Activated T-cell treated with anti-CD3 and anti-CD28 coated beads, Interleukin-2, amount 50 U/mL, for 4 hours (primary cell): Measurements from ENCODE around the gene ARPC4. TPM values are rescaled to one million over a fixed set of nuclear protein-coding genes. Genes with fewer than 3 reads are reported as not detected.
"Not testable (repeated sequence)": the region's sequence is repeated elsewhere in the genome, so short reads cannot be mapped to it uniquely, and the experiment has no call there.

Experiments
- ATAC-seq, 2 donors: fragments of 200-7000 bp; cut with Tn5 transposase; one replicate each; pipeline ENCODE4 v1.10.0; 2021
- DNase-seq: peaks from one replicate; pipeline ENCODE4 v3.0.0-alpha.2; 2020
- H3K27me3 Mint-ChIP-seq: one replicate; pipeline ENCODE4 v1.8.0; 2021; ENCODE audit warnings: low read depth, mixed read lengths
- H3K36me3 Mint-ChIP-seq: one replicate; pipeline ENCODE4 v1.8.0; 2022; ENCODE audit warnings: mixed read lengths; ENCODE audit not compliant: insufficient read depth
- H3K4me1 Mint-ChIP-seq: one replicate; pipeline ENCODE4 v1.8.0; 2021; ENCODE audit warnings: low read depth, mixed read lengths
- H3K4me3 Mint-ChIP-seq: one replicate; pipeline ENCODE4 v1.8.0; 2021; ENCODE audit warnings: mild to moderate bottlenecking, moderate library complexity, mixed read lengths
- H3K9me3 Mint-ChIP-seq: one replicate; pipeline ENCODE4 v1.8.0; 2021; ENCODE audit warnings: mixed read lengths
- total RNA-seq, 3 donors: library from RNA; stranded (reverse); gene quantifications; one replicate each; pipeline ENCODE4 v1.2.1, GENCODE V29; 2021

ARPC4 gene
- total RNA-seq, 3 donors from 2014 or later: 257 to 268 (median 264) TPM

GRCh38 chr3:9834520-9835380 is 41.9 kb downstream of the ARPC4 start:
- H3K4me3 Mint-ChIP-seq: no peak overlapping the region
- peaks cover 6% of the 10 kb centered on the region for H3K4me1 Mint-ChIP-seq
- H3K9me3 Mint-ChIP-seq: no peaks in the 10 kb centered on the region
- peaks cover 8% of the 10 kb centered on the region for H3K36me3 Mint-ChIP-seq
- H3K27me3 Mint-ChIP-seq: no peaks in the 10 kb centered on the region
- DNase-seq (no peak), ATAC-seq (no peak)

- H3K4me3 Mint-ChIP-seq: no peak overlapping the region
- no peak for ATAC-seq
- peaks cover 25% of the 10 kb centered on the region for H3K36me3 Mint-ChIP-seq
- H3K9me3 Mint-ChIP-seq: no peaks in the 10 kb centered on the region
- peaks cover 11% of the 10 kb centered on the region for H3K4me1 Mint-ChIP-seq
- no peaks in the 10 kb centered on the region for H3K27me3 Mint-ChIP-seq
- no peak for DNase-seq
Observed at GRCh38 chr3:9837701-9838582, 45.1 kb downstream of the ARPC4 start.

DNA sequence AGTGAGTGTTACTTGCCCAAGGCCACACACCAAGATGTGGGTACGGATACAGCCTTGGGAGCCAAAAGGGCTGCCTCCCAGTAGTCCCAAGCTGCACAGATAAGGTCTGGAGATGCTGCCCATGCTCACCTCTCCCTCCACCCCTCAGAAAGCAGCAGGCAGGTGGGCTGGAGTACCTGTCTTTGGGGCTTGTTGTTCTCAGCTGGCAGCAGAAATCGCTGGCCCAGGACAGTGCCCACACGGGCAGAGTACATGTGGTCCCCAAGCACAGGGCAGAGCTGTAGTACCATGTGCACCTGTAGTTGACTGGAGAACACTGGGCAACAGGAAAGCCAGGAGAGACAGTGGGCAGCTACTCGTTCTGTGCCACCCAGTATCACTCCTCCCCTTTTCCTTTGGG is 46.0 kb downstream of the ARPC4 start:
- no peak for DNase-seq
- Mint-ChIP-seq H3K27me3 (no peaks in the 10 kb centered on the region), H3K4me1 (peaks cover 18% of the 10 kb centered on the region), H3K36me3 (peaks cover 25% of the 10 kb centered on the region), H3K9me3 (no peaks in the 10 kb centered on the region), H3K4me3 (no peak overlapping the region)
- no peak for ATAC-seq

DNA sequence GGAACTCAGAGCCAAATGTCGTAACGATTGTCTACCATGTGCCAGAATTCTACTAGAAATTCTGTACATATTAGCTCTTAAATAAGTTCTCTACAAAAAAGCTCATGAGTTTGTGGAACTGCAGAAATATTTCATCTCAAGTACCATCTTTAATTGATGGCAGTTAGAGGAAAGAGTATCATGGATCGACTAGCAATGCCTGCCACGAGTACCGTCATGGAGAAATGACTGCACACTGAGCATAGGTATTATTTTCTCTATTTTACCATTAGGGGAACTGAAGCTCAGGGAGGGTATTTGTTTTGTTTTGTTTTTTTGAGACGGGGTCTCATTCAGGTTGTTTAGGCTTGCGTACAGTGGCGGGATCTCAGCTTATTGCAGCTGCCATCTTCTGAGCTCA is 48.1 kb downstream of the ARPC4 start:
- Mint-ChIP-seq H3K27me3 (no peaks in the 10 kb centered on the region), H3K4me1 (peaks cover 29% of the 10 kb centered on the region), H3K9me3 (no peaks in the 10 kb centered on the region), H3K4me3 (no peak overlapping the region), H3K36me3 (peaks cover 19% of the 10 kb centered on the region)
- ATAC-seq (no peak), DNase-seq (no peak)

DNA sequence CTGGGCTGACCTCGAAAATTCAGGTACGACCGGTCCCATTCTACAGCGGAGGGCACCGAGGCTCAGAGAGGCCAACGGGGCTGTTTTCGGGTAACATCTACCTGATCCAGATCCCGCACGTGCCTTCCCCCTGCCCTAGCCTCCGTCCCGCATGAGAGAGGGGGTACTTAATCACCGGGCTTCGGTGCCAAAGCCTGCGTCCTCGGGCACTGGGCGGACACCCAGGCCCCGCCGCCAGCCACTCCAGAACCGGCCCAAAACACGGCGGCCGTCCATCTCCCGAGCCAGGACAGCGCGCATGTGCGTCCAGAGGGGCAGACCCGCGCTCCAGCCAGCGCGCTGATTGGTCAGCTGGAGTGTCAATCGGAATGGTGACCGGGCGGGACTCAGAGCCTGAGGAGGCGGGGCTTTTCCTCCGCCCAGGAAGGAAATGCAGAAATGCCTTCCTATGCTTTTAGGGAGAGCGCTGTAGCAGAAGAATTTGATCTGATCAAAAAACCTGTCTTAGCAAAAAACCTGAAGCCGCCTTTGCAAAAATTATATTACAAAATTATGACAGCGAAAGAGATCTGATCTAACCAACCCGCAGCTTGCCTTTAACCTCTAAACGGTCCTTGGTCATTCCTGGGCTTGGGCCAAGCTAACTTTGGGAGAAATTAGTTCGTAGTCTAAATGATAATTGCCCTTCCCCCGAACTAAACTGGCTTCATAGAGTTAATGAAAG is 51.0 kb downstream of the ARPC4 start, which contains the start of gene RPUSD3:
TSS of gene RPUSD3 (minus strand) at position 294 of the 724 bp plus-strand sequence. CDS start at position 276, 18 bp downstream.
- peaks cover 32% of the 10 kb centered on the region for H3K4me1 Mint-ChIP-seq
- peaks cover 19% of the 10 kb centered on the region for H3K36me3 Mint-ChIP-seq
- peak within 1 kb of the TSS; percentile 99 for H3K4me3 Mint-ChIP-seq
- H3K27me3 Mint-ChIP-seq: no peaks in the 10 kb centered on the region
- DNase-seq (peak; percentile 97), ATAC-seq (peak; percentile 99)
- no peaks in the 10 kb centered on the region for H3K9me3 Mint-ChIP-seq

GRCh38 chr3:9846231-9846630 is 53.3 kb downstream of the ARPC4 start:
- peaks cover 10% of the 10 kb centered on the region for H3K36me3 Mint-ChIP-seq
- H3K4me3 Mint-ChIP-seq: no peak overlapping the region
- no peaks in the 10 kb centered on the region for H3K27me3 Mint-ChIP-seq
- no peaks in the 10 kb centered on the region for H3K9me3 Mint-ChIP-seq
- ATAC-seq (no peak), DNase-seq (no peak)
- peaks cover 32% of the 10 kb centered on the region for H3K4me1 Mint-ChIP-seq

DNA sequence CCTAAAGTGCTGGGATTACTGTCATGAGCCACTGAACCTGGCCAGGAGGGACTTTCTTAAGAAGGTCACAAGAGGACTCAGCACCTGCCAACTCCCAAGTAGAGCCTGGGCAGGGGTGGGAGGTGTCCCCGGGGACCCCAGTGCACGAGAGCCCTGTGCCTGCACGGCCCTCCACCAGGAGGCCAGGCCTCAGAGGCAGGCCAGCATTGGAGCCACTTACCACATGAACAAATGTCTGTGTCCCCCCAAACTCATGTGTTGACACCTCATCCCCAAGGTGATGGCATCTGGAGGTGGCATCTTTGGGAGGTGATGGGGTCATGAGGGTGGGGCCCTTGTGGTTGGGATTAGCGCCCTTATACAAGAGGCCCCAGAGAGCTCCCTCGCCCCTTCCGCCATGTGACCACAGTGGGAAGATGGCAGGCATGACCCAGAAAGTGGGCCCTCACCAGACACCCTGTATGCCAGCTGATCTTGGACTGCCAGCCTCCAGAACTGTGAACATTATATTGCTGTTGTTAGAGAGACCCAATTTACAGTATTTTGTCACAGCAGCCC is 54.1 kb downstream of the ARPC4 start:
- DNase-seq (no peak), ATAC-seq (no peak)
- H3K4me3 Mint-ChIP-seq: no peak overlapping the region
- no peaks in the 10 kb centered on the region for H3K27me3 Mint-ChIP-seq
- peaks cover 28% of the 10 kb centered on the region for H3K4me1 Mint-ChIP-seq
- H3K36me3 Mint-ChIP-seq: peaks cover 5% of the 10 kb centered on the region
- H3K9me3 Mint-ChIP-seq: no peaks in the 10 kb centered on the region

DNA sequence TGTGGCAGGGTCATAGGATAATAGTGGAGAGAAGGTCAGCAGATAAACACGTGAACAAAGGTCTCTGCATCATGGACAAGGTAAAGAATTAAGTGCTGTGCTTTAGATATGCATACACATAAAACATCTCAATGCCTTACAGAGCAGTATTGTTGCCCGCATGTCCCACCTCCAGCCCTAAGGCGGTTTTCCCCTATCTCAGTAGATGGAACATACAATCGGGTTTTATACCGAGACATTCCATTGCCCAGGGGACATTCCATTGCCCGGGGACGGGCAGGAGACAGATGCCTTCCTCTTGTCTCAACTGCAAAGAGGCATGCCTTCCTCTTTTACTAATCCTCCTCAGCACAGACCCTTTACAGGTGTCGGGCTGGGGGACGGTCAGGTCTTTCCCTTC is 55.0 kb downstream of the ARPC4 start:
- ATAC-seq, DNase-seq, H3K4me3 Mint-ChIP-seq, H3K9me3 Mint-ChIP-seq, H3K27me3 Mint-ChIP-seq, H3K36me3 Mint-ChIP-seq: not testable (repeated sequence)
- H3K4me1 Mint-ChIP-seq: peaks cover 21% of the 10 kb centered on the region

DNA sequence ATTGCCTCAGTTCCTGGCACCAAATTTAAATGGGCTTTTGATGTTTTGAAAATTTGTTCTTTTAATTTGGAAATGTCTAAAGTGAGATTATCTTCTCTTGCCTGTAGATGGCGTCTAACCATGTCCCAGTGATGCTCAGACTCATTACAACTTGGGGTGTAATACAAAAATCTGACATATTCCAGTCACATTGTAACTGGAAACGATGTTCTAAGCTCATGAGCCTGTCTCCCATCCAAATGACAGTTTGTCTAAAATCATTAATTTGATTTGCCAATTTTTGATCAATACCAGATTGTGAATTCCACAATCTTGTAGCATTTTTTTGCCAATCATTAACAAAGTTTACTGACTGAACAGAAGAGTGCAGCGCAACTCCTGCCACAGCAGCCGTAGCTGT is 56.0 kb downstream of the ARPC4 start:
- not testable (repeated sequence) for DNase-seq, H3K4me3 Mint-ChIP-seq, ATAC-seq, H3K27me3 Mint-ChIP-seq, H3K9me3 Mint-ChIP-seq, H3K36me3 Mint-ChIP-seq
- H3K4me1 Mint-ChIP-seq: peaks cover 20% of the 10 kb centered on the region

DNA sequence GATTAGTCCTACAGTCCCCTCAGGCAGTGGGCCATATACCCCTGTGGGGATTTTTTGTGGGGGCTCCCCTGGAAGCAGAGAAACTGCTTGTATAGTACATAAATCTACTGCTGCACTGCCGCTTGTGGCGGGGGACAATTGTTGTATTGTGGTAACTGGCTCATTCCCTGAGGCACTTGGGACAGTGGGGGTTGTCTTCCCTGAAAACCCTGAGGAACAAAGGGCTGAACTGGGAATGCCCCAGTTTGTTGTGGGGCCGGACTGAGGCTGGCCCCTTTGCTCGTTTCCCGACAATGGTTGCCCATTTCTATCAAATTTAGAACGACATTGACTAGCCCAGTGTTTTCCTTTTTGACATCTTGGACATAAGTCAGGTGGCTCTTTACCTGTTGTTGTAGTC is 58.5 kb downstream of the ARPC4 start:
- not testable (repeated sequence) for H3K4me3 Mint-ChIP-seq, DNase-seq, H3K9me3 Mint-ChIP-seq, H3K36me3 Mint-ChIP-seq, ATAC-seq, H3K27me3 Mint-ChIP-seq
- H3K4me1 Mint-ChIP-seq: peaks cover 10% of the 10 kb centered on the region

DNA sequence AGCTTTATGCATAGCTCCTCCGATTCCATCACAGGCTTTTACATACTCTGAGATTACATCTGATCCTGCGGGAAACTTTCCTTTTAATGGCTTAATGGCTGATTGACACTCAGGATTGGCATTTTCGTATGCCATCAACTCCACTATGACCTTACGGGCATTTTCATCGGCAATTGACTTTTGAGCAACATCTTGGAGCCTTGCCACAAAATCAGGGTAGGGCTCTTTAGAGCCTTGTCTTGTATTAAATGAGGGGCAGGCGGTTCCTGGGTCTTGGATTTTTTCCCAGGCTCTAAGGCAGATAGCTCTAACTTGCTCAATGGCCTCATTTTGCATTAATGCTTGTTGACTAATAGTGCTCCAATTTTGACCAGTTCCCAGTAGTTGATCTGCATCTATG is 59.0 kb downstream of the ARPC4 start:
- not testable (repeated sequence) for ATAC-seq, DNase-seq, H3K27me3 Mint-ChIP-seq, H3K36me3 Mint-ChIP-seq, H3K4me3 Mint-ChIP-seq, H3K9me3 Mint-ChIP-seq
- H3K4me1 Mint-ChIP-seq: peaks cover 10% of the 10 kb centered on the region

- no peaks in the 10 kb centered on the region for H3K27me3 Mint-ChIP-seq
- peaks cover 10% of the 10 kb centered on the region for H3K4me1 Mint-ChIP-seq
- H3K4me3 Mint-ChIP-seq: no peak overlapping the region
- DNase-seq: no peak
- no peak for ATAC-seq
- H3K36me3 Mint-ChIP-seq: no peaks in the 10 kb centered on the region
- no peaks in the 10 kb centered on the region for H3K9me3 Mint-ChIP-seq
Observed at GRCh38 chr3:9852528-9852927, 59.6 kb downstream of the ARPC4 start.

DNA sequence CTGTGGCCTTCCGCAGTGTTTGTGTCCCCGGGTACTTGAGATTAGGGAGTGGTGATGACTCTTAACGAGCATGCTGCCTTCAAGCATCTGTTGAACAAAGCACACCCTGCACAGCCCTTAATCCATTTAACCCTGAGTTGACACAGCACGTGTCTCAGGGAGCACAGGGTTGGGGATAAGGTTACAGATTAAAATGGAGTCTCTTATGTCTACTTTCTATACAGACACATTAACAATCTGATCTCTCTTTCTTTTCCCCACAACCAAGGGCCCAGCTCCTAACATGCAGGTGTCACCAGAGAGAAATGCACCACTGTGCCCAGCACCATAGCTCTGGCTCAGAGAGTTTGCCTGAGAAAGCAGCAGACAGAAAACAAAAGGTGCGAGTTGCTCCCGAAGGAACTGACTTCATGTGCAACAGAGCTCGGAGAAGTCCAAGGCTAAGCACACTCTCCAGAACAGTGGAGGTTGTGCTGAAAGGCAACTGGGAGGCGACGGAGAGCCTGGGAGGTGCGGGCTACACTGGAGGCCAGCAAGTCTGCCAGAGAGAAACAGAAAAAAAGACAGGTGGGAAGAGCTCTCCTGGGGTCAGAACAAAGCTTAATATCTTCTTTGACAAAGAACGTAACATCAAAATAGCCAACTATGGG is 61.5 kb downstream of the ARPC4 start:
- DNase-seq, H3K9me3 Mint-ChIP-seq, ATAC-seq, H3K4me1 Mint-ChIP-seq, H3K27me3 Mint-ChIP-seq, H3K4me3 Mint-ChIP-seq, H3K36me3 Mint-ChIP-seq: not testable (repeated sequence)
